LHCN-M2 (cell line): ENCODE measurements around the gene HOXD13. TPM values are rescaled to one million over a fixed set of nuclear protein-coding genes. Genes with fewer than 3 reads are reported as not detected.

Experiments used
- DNase-seq: peaks from one replicate; pipeline ENCODE4 v3.0.0-alpha.2; 2012; ENCODE audit warnings: low read depth
- total RNA-seq: library from RNA; depleted of rRNA; stranded (reverse); fragments of >200 nt; gene quantifications from 2 replicates; pipeline ENCODE4 v1.2.3, GENCODE V29; 2014

Gene HOXD13
- total RNA-seq, 1 experiment from 2014 or later = not detected

DNA sequence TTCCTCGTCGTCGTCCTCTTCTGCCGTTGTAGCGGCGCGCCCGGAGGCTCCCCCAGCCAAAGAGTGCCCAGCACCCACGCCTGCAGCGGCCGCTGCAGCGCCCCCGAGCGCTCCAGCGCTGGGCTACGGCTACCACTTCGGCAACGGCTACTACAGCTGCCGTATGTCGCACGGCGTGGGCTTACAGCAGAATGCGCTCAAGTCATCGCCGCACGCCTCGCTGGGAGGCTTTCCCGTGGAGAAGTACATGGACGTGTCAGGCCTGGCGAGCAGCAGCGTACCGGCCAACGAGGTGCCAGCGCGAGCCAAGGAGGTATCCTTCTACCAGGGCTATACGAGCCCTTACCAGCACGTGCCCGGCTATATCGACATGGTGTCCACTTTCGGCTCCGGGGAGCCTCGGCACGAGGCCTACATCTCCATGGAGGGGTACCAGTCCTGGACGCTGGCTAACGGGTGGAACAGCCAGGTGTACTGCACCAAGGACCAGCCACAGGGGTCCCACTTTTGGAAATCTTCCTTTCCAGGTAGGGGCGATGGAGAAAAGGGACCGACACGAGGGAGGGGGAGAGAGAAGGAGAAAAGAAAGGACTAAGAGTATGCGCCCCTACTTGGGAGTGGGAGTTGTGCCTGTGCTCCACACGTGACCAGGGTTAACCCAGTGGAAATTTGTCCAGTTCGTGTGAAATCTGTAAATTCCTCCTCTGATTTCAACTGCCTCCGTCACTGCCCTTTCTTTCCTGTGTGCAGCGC, 800 bp downstream of the HOXD13 start:
- no peak for DNase-seq

DNA sequence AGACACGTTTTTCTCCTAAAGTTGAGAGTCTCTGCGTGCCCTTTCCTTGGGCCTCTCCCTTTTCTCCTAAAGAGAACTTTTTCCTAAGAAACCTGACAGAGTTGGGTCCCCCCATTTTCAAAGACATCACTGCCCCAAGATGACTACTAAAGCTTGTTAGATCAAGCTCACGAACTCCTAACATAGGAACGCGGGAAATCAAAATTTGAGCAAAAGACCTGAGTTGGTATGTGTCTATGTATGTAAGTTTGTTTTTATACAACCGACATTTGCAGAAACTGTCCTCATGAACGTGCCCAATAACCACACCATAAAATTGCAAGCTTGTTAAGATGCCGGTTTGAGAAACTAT, 1.4 kb downstream of the HOXD13 start:
- no peak for DNase-seq

GRCh38 chr2:176094349-176094748, 1.8 kb downstream of the HOXD13 start:
- no peak for DNase-seq

DNA sequence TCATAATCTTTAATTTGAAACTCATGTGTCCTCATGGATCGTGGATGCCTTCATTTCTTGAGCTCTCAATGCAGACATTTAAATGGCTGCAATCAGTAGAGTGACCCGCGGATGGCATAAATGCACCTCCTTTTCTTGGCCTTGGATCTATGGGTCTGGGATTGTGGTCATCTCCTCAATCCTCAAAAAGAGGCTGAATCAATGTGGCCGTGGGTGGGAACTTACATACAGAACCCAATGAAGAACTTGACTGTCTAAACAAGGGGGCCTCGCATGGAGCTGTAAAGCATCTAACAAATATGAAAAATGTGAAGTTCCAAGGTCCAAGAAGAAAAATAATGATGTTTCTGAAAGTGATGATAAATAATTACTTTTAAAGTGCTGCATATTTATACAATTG, 2.9 kb downstream of the HOXD13 start:
- DNase-seq = no peak

DNA sequence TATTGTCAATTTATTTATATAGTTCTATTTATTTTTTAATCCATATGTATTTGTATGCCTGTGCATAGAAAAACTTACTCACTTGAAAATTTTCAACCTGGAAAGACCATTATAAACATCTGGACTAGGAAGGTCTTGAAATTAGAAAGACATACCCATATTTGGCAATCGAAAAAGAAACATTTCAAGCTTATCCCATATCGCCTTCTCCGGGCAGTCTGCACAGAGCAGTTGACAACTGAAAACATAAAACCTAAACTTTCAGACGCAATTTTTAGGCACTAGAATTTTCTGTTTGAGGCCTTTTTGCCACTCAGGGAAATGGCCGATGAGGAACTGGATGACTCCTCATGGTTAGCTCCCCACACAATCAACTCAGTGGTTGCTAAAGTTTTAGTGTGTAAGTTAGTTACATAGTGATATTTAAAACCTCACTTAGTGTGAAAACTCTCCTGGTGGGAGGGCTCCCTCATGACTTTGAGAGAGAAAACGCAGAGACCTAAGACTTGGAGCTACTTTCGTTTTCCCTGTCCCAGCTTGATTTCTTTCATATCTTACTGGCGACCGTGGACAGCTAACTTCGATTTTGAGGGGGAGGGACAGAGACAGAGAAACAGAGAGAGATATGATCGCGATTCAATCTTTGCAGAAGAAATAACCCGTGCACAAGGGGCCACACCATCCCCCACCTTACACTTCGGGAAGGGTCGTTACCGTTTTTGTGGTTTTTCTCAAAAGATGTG, 3.9 kb downstream of the HOXD13 start:
- DNase-seq = no peak

GRCh38 chr2:176096986-176097819, 4.7 kb downstream of the HOXD13 start:
- peak; percentile 69 for DNase-seq

DNA sequence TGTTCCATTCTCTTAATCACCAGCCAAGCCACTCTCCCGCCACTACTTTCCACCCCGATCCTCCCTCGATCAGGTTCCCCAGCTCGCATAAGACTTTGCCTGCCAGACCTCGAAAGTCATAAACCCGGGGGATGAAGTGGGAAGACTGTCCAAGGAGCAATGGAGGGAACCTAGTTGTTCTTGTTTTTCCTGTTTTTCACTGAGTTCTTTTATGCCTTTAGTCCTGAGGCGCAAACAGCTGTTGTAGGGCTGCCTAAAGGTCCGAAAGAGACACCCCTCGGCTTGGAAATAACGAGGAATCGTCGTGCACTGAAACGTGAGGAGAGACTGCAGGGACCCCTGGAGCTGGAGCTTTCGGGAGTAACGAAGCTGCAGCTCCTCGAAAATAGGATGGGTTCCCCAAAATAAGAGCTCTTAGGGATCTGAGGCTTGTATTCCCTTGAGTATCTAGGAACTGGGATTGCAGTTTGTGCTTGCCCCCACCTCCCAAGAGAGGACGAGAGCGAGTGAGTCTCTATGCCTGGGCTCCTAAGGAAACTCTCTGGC, 5.4 kb downstream of the HOXD13 start:
- DNase-seq = no peak

- DNase-seq = no peak
Observed at GRCh38 chr2:176098366-176099158, 6.0 kb downstream of the HOXD13 start.

DNA sequence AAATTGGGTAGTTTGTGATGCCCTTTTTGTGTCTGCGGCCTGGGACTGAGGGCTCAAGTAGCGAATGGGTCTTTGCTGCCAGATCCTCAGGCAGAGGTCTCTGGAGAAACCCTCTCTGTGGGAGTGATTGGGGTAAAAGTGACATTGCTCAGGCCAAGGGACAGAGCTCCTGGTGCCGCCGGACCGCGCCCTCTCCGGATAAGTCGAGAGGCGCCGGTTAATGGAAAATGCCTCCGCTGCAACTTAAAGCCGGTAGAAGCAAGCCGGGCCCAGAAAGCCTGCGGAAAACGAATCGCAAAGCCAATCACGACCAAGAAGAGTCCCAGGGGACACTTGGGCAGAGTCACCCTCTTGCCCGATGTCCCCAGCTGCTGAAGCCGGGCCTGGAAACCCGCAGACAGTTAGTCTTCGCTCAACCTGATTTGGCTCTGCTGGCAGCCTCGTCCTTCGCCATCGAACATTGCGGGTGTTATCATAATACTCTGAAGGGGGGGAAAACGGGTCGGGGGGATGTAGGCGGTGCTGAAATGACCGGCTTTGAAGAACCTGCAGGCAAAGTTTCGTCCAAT, 6.7 kb downstream of the HOXD13 start:
- no peak for DNase-seq

DNA sequence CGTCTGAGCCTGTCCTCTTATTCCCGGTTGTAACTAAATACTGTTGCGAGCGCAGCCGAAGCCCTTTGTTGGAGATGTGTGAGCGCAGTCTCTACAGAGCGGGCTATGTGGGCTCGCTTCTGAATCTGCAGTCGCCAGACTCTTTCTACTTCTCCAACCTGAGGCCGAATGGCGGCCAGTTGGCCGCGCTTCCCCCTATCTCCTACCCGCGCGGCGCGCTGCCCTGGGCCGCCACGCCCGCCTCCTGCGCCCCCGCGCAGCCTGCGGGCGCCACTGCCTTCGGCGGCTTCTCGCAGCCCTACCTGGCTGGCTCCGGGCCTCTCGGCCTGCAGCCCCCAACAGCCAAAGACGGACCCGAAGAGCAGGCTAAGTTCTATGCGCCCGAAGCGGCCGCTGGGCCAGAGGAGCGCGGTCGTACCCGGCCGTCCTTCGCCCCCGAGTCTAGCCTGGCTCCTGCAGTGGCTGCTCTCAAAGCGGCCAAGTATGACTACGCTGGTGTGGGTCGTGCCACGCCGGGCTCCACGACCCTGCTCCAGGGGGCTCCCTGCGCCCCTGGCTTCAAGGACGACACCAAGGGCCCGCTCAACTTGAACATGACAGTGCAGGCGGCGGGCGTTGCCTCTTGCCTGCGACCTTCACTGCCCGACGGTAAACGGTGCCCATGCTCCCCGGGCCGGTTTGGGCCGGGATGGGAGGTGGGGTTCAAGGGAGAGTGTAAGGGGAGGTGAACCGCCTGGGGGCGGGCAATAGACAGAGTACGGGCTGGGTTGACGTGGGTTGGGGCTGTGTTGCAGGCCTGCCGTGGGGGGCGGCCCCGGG, 7.4 kb downstream of the HOXD13 start, which contains the start of gene HOXD12:
Gene HOXD12, plus strand, starts transcription at position 68 of the 819 bp plus-strand sequence. Its CDS starts 7 bp downstream, at position 75.
- DNase-seq = no peak

- no peak for DNase-seq
Observed at GRCh38 chr2:176100547-176101140, 8.1 kb downstream of the HOXD13 start.

- DNase-seq = no peak
Observed at GRCh38 chr2:176101216-176101830, 8.8 kb downstream of the HOXD13 start.

DNA sequence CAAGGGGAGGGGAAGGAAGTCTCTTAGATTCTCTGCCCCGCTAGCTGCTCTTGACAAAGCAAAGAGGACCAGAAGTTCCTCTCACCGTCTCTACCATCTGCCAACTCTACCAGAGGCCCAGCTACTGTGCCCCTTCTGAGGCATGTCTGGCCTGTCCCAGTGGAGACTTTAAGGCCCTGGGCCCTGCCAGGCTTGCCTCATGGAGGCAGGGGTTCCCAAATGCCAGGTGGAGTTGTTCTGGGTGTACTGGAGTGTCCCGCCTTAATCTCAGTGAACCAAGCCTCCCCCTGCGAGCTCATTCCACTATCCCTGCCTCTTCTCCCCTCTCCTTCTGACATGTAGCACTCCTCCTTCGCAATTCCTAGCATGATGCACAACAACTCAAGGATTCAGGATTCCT, 9.3 kb downstream of the HOXD13 start:
- no peak for DNase-seq

DNA sequence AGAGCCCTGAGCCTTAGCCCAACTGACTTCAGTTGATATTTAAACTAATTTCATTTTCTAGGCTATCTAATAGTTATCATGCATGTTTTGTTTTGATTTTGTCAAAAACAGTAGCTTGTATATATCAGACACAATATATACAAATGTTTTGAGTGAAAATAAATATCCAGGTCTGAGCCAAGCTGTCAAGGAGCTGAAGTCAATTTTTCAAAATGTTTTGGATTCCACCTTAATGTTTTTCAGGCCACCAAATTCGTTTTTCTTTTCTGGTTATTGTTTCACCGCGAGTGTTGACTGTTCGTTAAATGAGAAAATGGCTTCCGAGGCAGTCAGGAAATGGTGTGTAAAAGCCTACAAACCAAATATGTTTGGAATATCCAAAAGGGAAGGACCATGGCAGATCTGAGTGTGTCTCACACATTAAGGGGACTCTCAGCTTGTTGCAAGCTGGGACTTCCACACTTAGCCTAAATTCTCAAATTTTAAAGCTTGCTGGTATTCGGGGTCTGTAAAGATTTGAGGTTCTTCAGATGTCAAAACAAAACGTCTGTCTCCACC, 9.9 kb downstream of the HOXD13 start:
- DNase-seq = no peak

DNA sequence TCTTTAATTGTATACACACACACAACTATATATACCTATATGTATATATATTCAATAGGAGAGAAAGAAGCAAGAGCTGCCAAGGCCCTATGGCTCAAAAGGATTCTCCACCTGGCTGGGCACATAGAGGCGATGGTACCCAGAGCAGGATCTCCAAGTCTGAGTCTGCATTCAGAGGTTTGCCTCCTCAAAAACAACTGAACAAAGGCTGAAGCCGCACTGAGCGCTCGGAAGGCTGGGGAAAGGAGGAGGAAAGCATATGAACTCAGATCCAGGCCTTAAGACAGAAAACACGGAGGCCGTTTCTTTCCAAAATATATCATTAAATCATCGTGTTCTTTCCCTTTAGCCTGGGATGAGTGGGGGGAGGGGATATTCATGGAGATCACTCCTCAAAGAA, 10.7 kb downstream of the HOXD13 start:
- no peak for DNase-seq

- DNase-seq = no peak
Observed at GRCh38 chr2:176103742-176104315, 11.3 kb downstream of the HOXD13 start.

DNA sequence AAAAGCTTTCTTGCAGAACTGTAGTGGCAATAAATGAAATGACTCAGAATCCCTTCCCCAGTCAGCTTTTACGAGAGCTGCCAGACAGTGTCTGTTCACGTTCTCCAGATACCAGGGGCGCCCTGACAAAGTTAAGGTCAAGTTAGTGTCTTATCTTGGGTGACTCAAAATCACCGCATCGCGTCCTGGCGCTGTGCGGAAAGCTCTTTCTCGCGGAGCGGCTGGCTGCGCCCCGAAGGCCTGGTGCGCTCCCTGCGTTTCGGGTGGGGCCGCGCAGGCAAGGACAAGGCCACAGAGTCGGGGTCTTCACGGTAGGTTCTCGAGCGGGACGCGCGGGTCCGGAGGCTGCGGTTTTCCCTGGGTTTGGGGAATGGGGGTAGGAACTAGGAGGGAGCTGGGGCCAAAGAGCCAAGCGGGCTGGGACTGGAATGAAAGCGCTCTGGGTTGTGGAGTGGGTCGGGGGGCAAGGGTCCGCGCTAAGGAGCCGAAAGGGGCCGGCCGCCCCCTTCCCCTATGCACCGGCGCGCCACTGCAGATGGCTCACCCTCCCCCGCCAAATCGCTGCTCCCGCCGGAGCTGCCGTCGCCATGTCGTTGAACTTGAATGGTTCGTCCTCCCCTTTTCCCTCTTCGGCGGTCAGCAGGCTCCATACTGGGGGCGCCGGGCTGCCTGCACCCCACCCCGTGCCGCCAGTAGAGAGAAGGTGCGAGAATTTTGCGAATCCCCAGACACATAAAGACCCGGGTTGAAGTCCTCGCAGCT, 12.0 kb downstream of the HOXD13 start:
- DNase-seq = no peak
